Testis (tissue), 3 donors: ENCODE results near the gene GABRB3. TPM values are rescaled to one million over a fixed set of nuclear protein-coding genes. Genes with fewer than 3 reads are reported as not detected.

Source experiments
- DNase-seq: peaks from one replicate; pipeline ENCODE4 v3.0.0-alpha.2; 2019
- H3K27ac ChIP-seq, 2 donors: fragments of 200-600 bp; sonication (generic); one replicate each; pipeline ENCODE4 v1.5.1; 2019
- H3K27me3 ChIP-seq: fragments of 200-600 bp; sonication (generic); one replicate; pipeline ENCODE4 v1.5.1; 2019
- H3K36me3 ChIP-seq: fragments of 200-600 bp; sonication (generic); one replicate; pipeline ENCODE4 v1.5.1; 2017; ENCODE audit warnings: low read depth; ENCODE audit errors: missing control alignments
- H3K4me1 ChIP-seq: fragments of 200-600 bp; sonication (generic); one replicate; pipeline ENCODE4 v1.5.1; 2019
- H3K4me3 ChIP-seq, 2 donors: fragments of 200-600 bp; sonication (generic); one replicate each; pipeline ENCODE4 v1.5.1; 2017 to 2019
- H3K9me3 ChIP-seq: fragments of 200-600 bp; sonication (generic); one replicate; pipeline ENCODE4 v1.5.1; 2017
- POLR2A ChIP-seq: fragments of 450-650 bp; IDR thresholded peaks from one replicate; pipeline ENCODE4 v1.6.1; 2017; ENCODE audit warnings: antibody characterized with exemption, mild to moderate bottlenecking, moderate library complexity
- WGBS, 2 donors: methylation state at CpG; one replicate each; pipeline ENCODE4 v1.1.5; 2018; 5-methylcytosine and 5-hydroxymethylcytosine counted together
- intact Hi-C: fragments of 100-400 bp; cut with DNase I; formaldehyde crosslinking; loops from one replicate; pipeline ENCODE4 v1.15.1; 2023; ENCODE audit warnings: low total_unique reads
- polyA plus RNA-seq: library from polyadenylated mRNA; stranded (reverse); fragments of 350-450 nt; fragmentation: Illumina TruSeq; extraction: RNeasy Lipid Tissue Mini Kit (QIAGEN cat#74804); gene quantifications from one replicate; pipeline ENCODE4 v1.2.3, GENCODE V29; 2014; ENCODE audit warnings: low read depth, low replicate concordance; ENCODE audit not compliant: insufficient read depth
- total RNA-seq, 2 donors: library from RNA; depleted of rRNA; stranded (reverse); fragments of >200 nt; gene quantifications; one replicate each; pipeline ENCODE4 v1.2.3, GENCODE V29; 2016
- TF ChIP-seq, protein P1 (sequence below), 3 experiments: fragments of 450-650 bp in 2 of 3; fragments of 200-600 bp in 1 of 3; sonication (generic) in 1 of 3; IDR thresholded peaks; one replicate each; pipeline ENCODE4 v1.5.1; 2016 to 2019; ENCODE audit warnings: antibody characterized with exemption in 3 of 3, mild to moderate bottlenecking in 2 of 3, moderate library complexity in 1 of 3

GABRB3 gene
- total and polyA plus RNA-seq, 3 donors from 2014 or later: 11.8 to 19.6 (median 16.2) TPM

GRCh38 chr15:26640601-26641000 is 132.3 kb downstream of the GABRB3 start:
- no peaks in the 10 kb centered on the region for H3K36me3 ChIP-seq
- 66 to 70% methylated on average over 5 of the region's 5 CpGs for WGBS, 2 donors
- DNase-seq: no peak
- no peaks in the 10 kb centered on the region for H3K9me3 ChIP-seq
- no peaks in the 10 kb centered on the region for H3K27me3 ChIP-seq
- no peak for TF ChIP-seq POLR2A
- TF ChIP-seq, protein P1, sequence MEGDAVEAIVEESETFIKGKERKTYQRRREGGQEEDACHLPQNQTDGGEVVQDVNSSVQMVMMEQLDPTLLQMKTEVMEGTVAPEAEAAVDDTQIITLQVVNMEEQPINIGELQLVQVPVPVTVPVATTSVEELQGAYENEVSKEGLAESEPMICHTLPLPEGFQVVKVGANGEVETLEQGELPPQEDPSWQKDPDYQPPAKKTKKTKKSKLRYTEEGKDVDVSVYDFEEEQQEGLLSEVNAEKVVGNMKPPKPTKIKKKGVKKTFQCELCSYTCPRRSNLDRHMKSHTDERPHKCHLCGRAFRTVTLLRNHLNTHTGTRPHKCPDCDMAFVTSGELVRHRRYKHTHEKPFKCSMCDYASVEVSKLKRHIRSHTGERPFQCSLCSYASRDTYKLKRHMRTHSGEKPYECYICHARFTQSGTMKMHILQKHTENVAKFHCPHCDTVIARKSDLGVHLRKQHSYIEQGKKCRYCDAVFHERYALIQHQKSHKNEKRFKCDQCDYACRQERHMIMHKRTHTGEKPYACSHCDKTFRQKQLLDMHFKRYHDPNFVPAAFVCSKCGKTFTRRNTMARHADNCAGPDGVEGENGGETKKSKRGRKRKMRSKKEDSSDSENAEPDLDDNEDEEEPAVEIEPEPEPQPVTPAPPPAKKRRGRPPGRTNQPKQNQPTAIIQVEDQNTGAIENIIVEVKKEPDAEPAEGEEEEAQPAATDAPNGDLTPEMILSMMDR (IDR thresholded peaks at IDR 0.05): no peak
- H3K4me3 ChIP-seq: no peak overlapping the region
- intact Hi-C loops: no loop called here
- H3K4me1 ChIP-seq: no peaks in the 10 kb centered on the region
- no peak overlapping the region for H3K27ac ChIP-seq

DNA sequence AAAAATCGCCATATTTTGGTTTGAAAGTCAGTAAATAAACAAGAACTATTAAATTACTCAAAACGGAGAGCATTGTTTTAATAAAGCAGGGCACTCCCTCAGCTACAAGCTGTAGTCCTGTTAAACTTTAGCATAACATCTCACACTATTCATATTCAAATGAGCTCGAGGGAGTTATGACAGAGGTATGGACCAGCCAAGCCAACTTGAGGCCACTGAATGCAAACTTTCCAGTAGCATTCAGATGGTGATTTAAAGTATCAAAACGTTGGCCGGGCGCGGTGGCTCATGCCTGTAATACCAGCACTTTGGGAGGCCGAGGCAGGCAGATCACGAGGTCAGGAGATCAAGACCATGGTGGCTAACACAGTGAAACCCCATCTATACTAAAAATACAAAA is 132.9 kb downstream of the GABRB3 start:
- intact Hi-C loops: no loop called here
- 75 to 79% methylated on average over 9 of the region's 9 CpGs for WGBS, 2 donors
- Histone ChIP-seq H3K36me3 (no peaks in the 10 kb centered on the region), H3K9me3 (no peaks in the 10 kb centered on the region), H3K27ac (no peak overlapping the region), H3K27me3 (no peaks in the 10 kb centered on the region), H3K4me1 (no peaks in the 10 kb centered on the region), H3K4me3 (no peak overlapping the region)
- TF ChIP-seq, protein P1 (IDR thresholded peaks at IDR 0.05): no peak
- no peak for TF ChIP-seq POLR2A
- DNase-seq: no peak

GRCh38 chr15:26635614-26636013 is 137.3 kb downstream of the GABRB3 start:
- DNase-seq: no peak
- TF ChIP-seq, protein P1 (IDR thresholded peaks at IDR 0.05): no peak
- TF ChIP-seq POLR2A: no peak
- Histone ChIP-seq H3K4me3 (no peak overlapping the region), H3K36me3 (no peaks in the 10 kb centered on the region), H3K27ac (no peak overlapping the region), H3K4me1 (no peaks in the 10 kb centered on the region), H3K9me3 (no peaks in the 10 kb centered on the region), H3K27me3 (no peaks in the 10 kb centered on the region)
- WGBS, 2 donors: 81 to 82% methylated on average over 2 of the region's 2 CpGs
- intact Hi-C loops: no loop called here

DNA sequence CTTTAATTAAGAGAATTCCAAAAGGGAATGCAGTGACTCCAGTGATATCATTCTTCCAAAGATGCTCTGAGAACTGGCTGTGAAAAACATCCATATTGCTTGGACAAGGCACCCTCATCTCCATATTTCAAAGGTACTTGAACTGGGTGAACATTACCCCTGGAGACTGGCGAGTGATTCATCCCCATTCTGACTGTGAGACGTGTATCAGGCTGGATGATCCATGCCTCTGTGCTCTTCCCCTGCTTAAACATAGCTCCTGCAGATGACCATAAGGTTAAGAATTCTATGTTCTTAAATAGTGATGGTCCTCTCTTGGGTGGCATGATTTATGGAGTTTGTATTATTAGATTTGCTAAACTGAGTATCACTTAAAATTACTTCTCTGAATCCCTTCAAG is 137.8 kb downstream of the GABRB3 start:
- WGBS, 2 donors: 56 to 68% methylated on average over 2 of the region's 2 CpGs
- Histone ChIP-seq H3K27me3 (no peaks in the 10 kb centered on the region), H3K9me3 (no peaks in the 10 kb centered on the region), H3K27ac (no peak overlapping the region), H3K4me3 (no peak overlapping the region), H3K4me1 (no peaks in the 10 kb centered on the region), H3K36me3 (no peaks in the 10 kb centered on the region)
- intact Hi-C loops: no loop called here
- no peak for DNase-seq
- TF ChIP-seq, protein P1 (IDR thresholded peaks at IDR 0.05): no peak
- TF ChIP-seq POLR2A: no peak

DNA sequence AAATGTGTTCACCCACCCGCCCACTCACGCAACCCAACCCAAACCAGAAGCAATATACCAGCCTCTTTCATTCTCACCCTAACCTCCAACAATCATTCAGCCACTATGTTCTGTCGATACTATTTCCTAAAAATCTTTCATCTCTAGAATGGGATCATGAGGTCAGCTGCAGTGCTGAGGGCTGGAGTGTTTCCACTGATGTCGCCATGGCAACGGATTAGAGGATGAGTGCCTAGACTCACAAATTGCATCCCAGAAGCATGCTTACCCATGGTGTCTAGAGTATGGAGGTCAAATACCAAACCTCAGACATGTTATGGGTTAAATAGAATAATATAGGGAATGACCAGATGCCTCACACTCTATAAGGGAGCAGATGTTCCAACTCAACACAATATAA is 138.5 kb downstream of the GABRB3 start:
- H3K4me3 ChIP-seq: no peak overlapping the region
- no peaks in the 10 kb centered on the region for H3K36me3 ChIP-seq
- 60 to 67% methylated on average over 5 of the region's 5 CpGs for WGBS, 2 donors
- H3K27ac ChIP-seq: no peak overlapping the region
- intact Hi-C loops: no loop called here
- DNase-seq: no peak
- no peaks in the 10 kb centered on the region for H3K9me3 ChIP-seq
- no peaks in the 10 kb centered on the region for H3K4me1 ChIP-seq
- TF ChIP-seq, protein P1 (IDR thresholded peaks at IDR 0.05): no peak
- no peak for TF ChIP-seq POLR2A
- H3K27me3 ChIP-seq: no peaks in the 10 kb centered on the region
